Nephron (organoid): ENCODE results near the gene RELN.

Experiments
- H3K27ac Mint-ChIP-seq, 3 experiments: 2 replicates each; pipeline ENCODE4 v1.8.0; 2020; ENCODE audit warnings: mixed read lengths in 3 of 3, mild to moderate bottlenecking in 2 of 3, moderate library complexity in 1 of 3
- H3K27me3 Mint-ChIP-seq: 2 replicates; pipeline ENCODE4 v1.8.0; 2021; ENCODE audit warnings: low read depth, mild to moderate bottlenecking, moderate library complexity, mixed read lengths
- H3K36me3 Mint-ChIP-seq: 2 replicates; pipeline ENCODE4 v1.8.0; 2020; ENCODE audit warnings: low read depth, mixed read lengths
- H3K4me1 Mint-ChIP-seq: 2 replicates; pipeline ENCODE4 v1.8.0; 2020; ENCODE audit warnings: mixed read lengths
- H3K4me3 Mint-ChIP-seq, 3 experiments: 2 replicates each; pipeline ENCODE4 v1.8.0; 2020; ENCODE audit warnings: mild to moderate bottlenecking in 3 of 3, mixed read lengths in 3 of 3, moderate library complexity in 2 of 3
- H3K9me3 Mint-ChIP-seq: 2 replicates; pipeline ENCODE4 v1.8.0; 2020; ENCODE audit warnings: mixed read lengths
- CTCF ChIP-seq, 3 experiments: fragments of 200-600 bp; sonication (generic); IDR thresholded peaks; one replicate each; pipeline ENCODE4 v1.5.0; 2021; ENCODE audit warnings: antibody characterized with exemption in 3 of 3; ENCODE audit not compliant: unreplicated experiment in 3 of 3

Gene RELN

DNA sequence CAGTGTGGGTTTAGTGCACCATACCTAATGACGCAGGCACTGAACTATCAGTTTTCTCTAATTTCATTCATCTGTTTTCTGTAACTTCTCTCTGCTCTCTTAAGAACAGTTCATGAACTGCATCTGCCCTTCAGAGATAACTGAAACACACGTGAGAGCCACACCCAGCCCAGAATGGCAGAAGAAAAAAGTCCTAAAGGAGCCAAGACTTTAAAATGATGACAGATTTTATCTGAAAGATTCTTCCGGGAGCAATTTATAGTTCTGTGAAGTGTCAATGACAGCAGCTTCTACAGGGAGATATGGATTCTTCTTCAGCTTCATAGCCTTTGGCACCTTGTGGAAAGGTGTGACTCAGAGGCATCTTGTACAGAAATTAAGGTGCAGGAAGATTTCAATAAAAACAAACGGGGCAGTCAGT lies 332.0 kb downstream of the RELN start:
- no peaks in the 10 kb centered on the region for H3K9me3 Mint-ChIP-seq

DNA sequence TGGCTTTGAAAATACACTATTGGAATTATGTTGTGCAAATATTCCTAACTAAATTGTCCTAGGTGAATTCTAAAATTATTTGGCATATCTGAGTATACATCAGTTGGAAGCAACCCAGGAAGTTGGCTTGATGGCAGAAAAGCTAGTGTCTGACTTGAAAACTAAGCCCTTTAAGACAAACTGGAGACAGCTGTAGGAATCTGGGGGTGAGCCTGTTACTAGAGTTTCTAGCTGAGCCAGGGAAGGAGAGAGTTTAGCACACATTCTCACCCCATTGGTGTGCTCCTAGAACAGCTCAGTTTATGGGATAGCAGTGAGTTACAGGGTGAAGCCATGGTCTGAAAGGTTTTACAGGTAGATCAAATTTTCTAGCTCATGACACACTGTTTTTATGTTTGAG lies 333.2 kb downstream of the RELN start:
- no peaks in the 10 kb centered on the region for H3K36me3 Mint-ChIP-seq
- H3K4me1 Mint-ChIP-seq, result no peaks in the 10 kb centered on the region
- H3K27ac Mint-ChIP-seq, result no peak overlapping the region
- TF ChIP-seq CTCF (IDR thresholded peaks at IDR 0.05; ENCODE audit: unreplicated experiment in 3 of 3), result no peak
- no peak overlapping the region for H3K4me3 Mint-ChIP-seq
- no peaks in the 10 kb centered on the region for H3K27me3 Mint-ChIP-seq
- H3K9me3 Mint-ChIP-seq, result no peaks in the 10 kb centered on the region

More for the DNA sequence above, 332.0 kb downstream of the RELN start:
- no peak for TF ChIP-seq CTCF (IDR thresholded peaks at IDR 0.05; ENCODE audit: unreplicated experiment in 3 of 3)
- Mint-ChIP-seq H3K4me1 (no peaks in the 10 kb centered on the region), H3K27me3 (no peaks in the 10 kb centered on the region), H3K36me3 (no peaks in the 10 kb centered on the region), H3K27ac (no peak overlapping the region), H3K4me3 (no peak overlapping the region)

GRCh38 chr7:103651593-103652377 lies 337.7 kb downstream of the RELN start:
- peak overlapping the region in 1 of 3 experiments; percentile 1 for H3K27ac Mint-ChIP-seq
- H3K4me1 Mint-ChIP-seq, result no peaks in the 10 kb centered on the region
- peaks cover 18% of the 10 kb centered on the region for H3K9me3 Mint-ChIP-seq
- no peak overlapping the region for H3K4me3 Mint-ChIP-seq
- peaks cover 11% of the 10 kb centered on the region for H3K36me3 Mint-ChIP-seq
- no peak for TF ChIP-seq CTCF (IDR thresholded peaks at IDR 0.05; ENCODE audit: unreplicated experiment in 3 of 3)
- no peaks in the 10 kb centered on the region for H3K27me3 Mint-ChIP-seq

- TF ChIP-seq CTCF (IDR thresholded peaks at IDR 0.05; ENCODE audit: unreplicated experiment in 3 of 3), result no peak
- Mint-ChIP-seq H3K27me3 (no peaks in the 10 kb centered on the region), H3K36me3 (peaks cover 15% of the 10 kb centered on the region), H3K4me3 (no peak overlapping the region), H3K9me3 (peaks cover 40% of the 10 kb centered on the region), H3K4me1 (no peaks in the 10 kb centered on the region), H3K27ac (no peak overlapping the region)
Observed at GRCh38 chr7:103649052-103649451, 340.4 kb downstream of the RELN start.

- Mint-ChIP-seq H3K36me3 (peaks cover 15% of the 10 kb centered on the region), H3K4me1 (no peaks in the 10 kb centered on the region), H3K4me3 (no peak overlapping the region)
Observed at GRCh38 chr7:103648135-103648534, 341.3 kb downstream of the RELN start.

More at GRCh38 chr7:103648135-103648534, 341.3 kb downstream of the RELN start:
- TF ChIP-seq CTCF (IDR thresholded peaks at IDR 0.05; ENCODE audit: unreplicated experiment in 3 of 3), result no peak
- Mint-ChIP-seq H3K27me3 (no peaks in the 10 kb centered on the region), H3K9me3 (peaks cover 42% of the 10 kb centered on the region), H3K27ac (no peak overlapping the region)
